ENCODE measurements around the gene FBXL14.

- TF ChIP-seq ZFX (IDR thresholded peaks at IDR 0.05; ENCODE audit: borderline replicate concordance) (no peak), CTCF (IDR thresholded peaks at IDR 0.05) (no peak)
These were observed 10.1 kb upstream of the FBXL14 start for GRCh38 chr12:1604464-1604863.

All from 22Rv1 (cell line).